K562 (cell line): ENCODE data around the gene ESPN. TPM values are rescaled to one million over a fixed set of nuclear protein-coding genes. Genes with fewer than 3 reads are reported as not detected.

ENCODE experiments used
- CXXC5 ChIP-seq: fragments of 250-450 bp; sonication (Bioruptor Pico); IDR thresholded peaks from 2 replicates; pipeline ENCODE4 v1.8.0; 2022; ENCODE audit warnings: inconsistent platforms, mild to moderate bottlenecking, moderate library complexity
- FOXM1 ChIP-seq, 2 experiments: fragments of 450-650 bp in 1 of 2; sonication (generic) in 1 of 2; formaldehyde crosslinking in 1 of 2; IDR thresholded peaks; 2 replicates each; pipeline versions ENCODE4 v1.6.1 to v1.9.0; 2017 to 2022; ENCODE audit warnings: low read depth in 2 of 2, mild to moderate bottlenecking in 2 of 2, missing genetic modification reagents in 1 of 2, moderate library complexity in 1 of 2
- MAFG ChIP-seq: fragments of 450-650 bp; conservative IDR thresholded peaks from 2 replicates; pipeline ENCODE4 v1.6.1; 2016; ENCODE audit warnings: missing genetic modification characterization, missing compliant biosample characterization
- MAZ ChIP-seq, 2 experiments: fragments of 450-650 bp in 1 of 2; sonication (generic) in 1 of 2; formaldehyde crosslinking; IDR thresholded peaks in 1 of 2; conservative IDR thresholded peaks in 1 of 2; 2 replicates each; pipeline versions ENCODE4 v1.4.0 to v1.5.0; 2020; ENCODE audit warnings: mild to moderate bottlenecking in 1 of 2, missing genetic modification reagents in 1 of 2
- NCOA1 ChIP-seq: fragments of 450-650 bp; IDR thresholded peaks from 2 replicates; pipeline ENCODE4 v1.6.1; 2016; ENCODE audit warnings: low read depth
- PCBP1 ChIP-seq: fragments of 200-400 bp; formaldehyde crosslinking; IDR thresholded peaks from 2 replicates; pipeline ENCODE4 v1.6.1; 2018; ENCODE audit warnings: mild to moderate bottlenecking, low read depth, low read length; ENCODE audit not compliant: poor library complexity, severe bottlenecking
- POLR3G ChIP-seq: IDR thresholded peaks from 2 replicates; pipeline ENCODE4 v1.6.1; 2011; ENCODE audit not compliant: insufficient read length, insufficient replicate concordance; ENCODE audit errors: extremely low read depth
- ZBTB7A ChIP-seq: IDR thresholded peaks from 2 replicates; pipeline ENCODE4 v1.6.1; 2011; ENCODE audit warnings: low read depth, mild to moderate bottlenecking, low read length, moderate library complexity, borderline replicate concordance; ENCODE audit not compliant: control insufficient read depth
- ZFX ChIP-seq: sonication (generic); formaldehyde crosslinking; IDR thresholded peaks from 2 replicates; pipeline ENCODE4 v1.8.0; 2022; ENCODE audit warnings: mild to moderate bottlenecking, missing genetic modification reagents, moderate library complexity
- polyA plus RNA-seq, 8 experiments: library from polyadenylated mRNA; depleted of rRNA in 4 of 8; stranded (reverse) in 5 of 8; unstranded in 3 of 8; fragments of >200 nt; fragmentation: Nextera tagmentation in 2 of 8; fragmentation: Illumina TruSeq in 1 of 8; extraction: Ambion mirVana in 2 of 8; extraction: Trizol in 1 of 8; gene quantifications; 2 replicates each; pipeline versions ENCODE4 v1.2.1 to v1.2.3, GENCODE V29; 2011 to 2014; ENCODE audit warnings: inconsistent platforms in 1 of 8, missing spikeins in 1 of 8
- total RNA-seq, 7 experiments: library from RNA; depleted of rRNA in 6 of 7; stranded (reverse); fragments of >200 nt in 6 of 7; fragmentation: Illumina TruSeq in 2 of 7; extraction: Trizol in 2 of 7; gene quantifications; 2 replicates each; pipeline versions ENCODE4 v1.2.1 to v1.2.3, GENCODE V29; 2011 to 2021; ENCODE audit warnings: low replicate concordance in 1 of 7
- TF ChIP-seq, protein P1 (sequence below), 3 experiments: fragments of 200-800 bp in 1 of 3; fragments of 250-450 bp in 1 of 3; fragments of 450-650 bp in 1 of 3; sonication (Bioruptor Pico) in 1 of 3; sonication (Bioruptor generic) in 1 of 3; formaldehyde crosslinking in 1 of 3; IDR thresholded peaks; 2 replicates each; pipeline versions ENCODE4 v1.6.1 to v1.8.0; 2016 to 2022; ENCODE audit warnings: mild to moderate bottlenecking in 2 of 3, missing genetic modification characterization in 2 of 3, missing compliant biosample characterization in 1 of 3, moderate library complexity in 1 of 3
- TF ChIP-seq, protein P2 (sequence below): sonication (generic); formaldehyde crosslinking; IDR thresholded peaks from 2 replicates; pipeline ENCODE4 v1.8.1; 2023; ENCODE audit warnings: mild to moderate bottlenecking, missing genetic modification reagents
- TF ChIP-seq, protein P3 (sequence below): fragments of 250-450 bp; sonication (Bioruptor Pico); IDR thresholded peaks from 2 replicates; pipeline ENCODE4 v1.4.0; 2020
- TF ChIP-seq, protein P4 (sequence below): sonication (generic); formaldehyde crosslinking; IDR thresholded peaks from 2 replicates; pipeline ENCODE4 v1.8.0; 2022; ENCODE audit warnings: mild to moderate bottlenecking, missing genetic modification reagents

ESPN gene
- total and polyA plus RNA-seq, 9 of the 15 experiments (the other 6 are each of a cell fraction or from before 2014, with no cell fraction given) = 0.07 to 1.2 (median 0.45) TPM; not detected in 3

DNA sequence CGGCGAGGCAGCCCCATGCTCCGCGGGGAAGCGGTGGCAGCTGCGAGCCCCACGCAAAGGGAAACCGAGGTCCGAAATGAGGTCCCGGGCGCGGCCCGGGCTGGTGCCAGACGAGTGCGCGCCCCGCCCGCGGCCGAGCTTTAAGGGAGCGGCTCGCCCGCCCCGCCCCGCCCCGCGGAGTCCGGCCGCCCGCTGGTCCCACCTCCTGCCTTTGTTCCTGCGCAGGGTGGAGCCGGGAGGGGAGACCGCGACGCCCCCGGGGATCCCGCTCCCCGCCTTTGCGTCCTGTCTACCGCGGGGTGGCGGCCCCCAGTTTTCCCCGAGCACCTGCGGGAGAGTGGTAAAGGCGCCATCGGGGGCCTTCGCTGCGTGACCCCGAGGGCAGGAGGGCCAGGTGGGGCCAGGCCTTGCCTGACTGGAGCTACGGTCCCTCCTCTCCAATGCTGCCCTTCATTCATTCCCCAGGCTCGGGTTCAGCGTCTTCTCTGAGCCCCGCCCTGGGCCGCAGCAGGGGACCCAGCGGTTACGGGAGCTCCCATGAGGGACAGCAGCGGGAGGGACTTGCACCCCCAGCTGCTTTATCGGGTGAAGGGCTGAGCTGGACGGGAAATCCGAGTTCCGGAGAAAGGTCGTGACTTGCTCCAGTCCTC, 4.6 kb upstream of the ESPN start, which contains the start of gene HES2 (continued):
- TF ChIP-seq, protein P1, sequence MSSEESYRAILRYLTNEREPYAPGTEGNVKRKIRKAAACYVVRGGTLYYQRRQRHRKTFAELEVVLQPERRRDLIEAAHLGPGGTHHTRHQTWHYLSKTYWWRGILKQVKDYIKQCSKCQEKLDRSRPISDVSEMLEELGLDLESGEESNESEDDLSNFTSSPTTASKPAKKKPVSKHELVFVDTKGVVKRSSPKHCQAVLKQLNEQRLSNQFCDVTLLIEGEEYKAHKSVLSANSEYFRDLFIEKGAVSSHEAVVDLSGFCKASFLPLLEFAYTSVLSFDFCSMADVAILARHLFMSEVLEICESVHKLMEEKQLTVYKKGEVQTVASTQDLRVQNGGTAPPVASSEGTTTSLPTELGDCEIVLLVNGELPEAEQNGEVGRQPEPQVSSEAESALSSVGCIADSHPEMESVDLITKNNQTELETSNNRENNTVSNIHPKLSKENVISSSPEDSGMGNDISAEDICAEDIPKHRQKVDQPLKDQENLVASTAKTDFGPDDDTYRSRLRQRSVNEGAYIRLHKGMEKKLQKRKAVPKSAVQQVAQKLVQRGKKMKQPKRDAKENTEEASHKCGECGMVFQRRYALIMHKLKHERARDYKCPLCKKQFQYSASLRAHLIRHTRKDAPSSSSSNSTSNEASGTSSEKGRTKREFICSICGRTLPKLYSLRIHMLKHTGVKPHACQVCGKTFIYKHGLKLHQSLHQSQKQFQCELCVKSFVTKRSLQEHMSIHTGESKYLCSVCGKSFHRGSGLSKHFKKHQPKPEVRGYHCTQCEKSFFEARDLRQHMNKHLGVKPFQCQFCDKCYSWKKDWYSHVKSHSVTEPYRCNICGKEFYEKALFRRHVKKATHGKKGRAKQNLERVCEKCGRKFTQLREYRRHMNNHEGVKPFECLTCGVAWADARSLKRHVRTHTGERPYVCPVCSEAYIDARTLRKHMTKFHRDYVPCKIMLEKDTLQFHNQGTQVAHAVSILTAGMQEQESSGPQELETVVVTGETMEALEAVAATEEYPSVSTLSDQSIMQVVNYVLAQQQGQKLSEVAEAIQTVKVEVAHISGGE (CRISPR knock-in tag; IDR thresholded peaks at IDR 0.05) = no peak
- TF ChIP-seq ZFX (CRISPR knock-in tag) = peak; percentile 59
- no peak for TF ChIP-seq POLR3G
- TF ChIP-seq, protein P2, sequence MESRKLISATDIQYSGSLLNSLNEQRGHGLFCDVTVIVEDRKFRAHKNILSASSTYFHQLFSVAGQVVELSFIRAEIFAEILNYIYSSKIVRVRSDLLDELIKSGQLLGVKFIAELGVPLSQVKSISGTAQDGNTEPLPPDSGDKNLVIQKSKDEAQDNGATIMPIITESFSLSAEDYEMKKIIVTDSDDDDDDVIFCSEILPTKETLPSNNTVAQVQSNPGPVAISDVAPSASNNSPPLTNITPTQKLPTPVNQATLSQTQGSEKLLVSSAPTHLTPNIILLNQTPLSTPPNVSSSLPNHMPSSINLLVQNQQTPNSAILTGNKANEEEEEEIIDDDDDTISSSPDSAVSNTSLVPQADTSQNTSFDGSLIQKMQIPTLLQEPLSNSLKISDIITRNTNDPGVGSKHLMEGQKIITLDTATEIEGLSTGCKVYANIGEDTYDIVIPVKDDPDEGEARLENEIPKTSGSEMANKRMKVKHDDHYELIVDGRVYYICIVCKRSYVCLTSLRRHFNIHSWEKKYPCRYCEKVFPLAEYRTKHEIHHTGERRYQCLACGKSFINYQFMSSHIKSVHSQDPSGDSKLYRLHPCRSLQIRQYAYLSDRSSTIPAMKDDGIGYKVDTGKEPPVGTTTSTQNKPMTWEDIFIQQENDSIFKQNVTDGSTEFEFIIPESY (CRISPR knock-in tag) = 0 out of 2 replicates have a peak, but pooled peaks have one; percentile 12
- 0 out of 2 replicates have a peak, but pooled peaks have one; percentile 8 for TF ChIP-seq CXXC5 (CRISPR knock-in tag)
- TF ChIP-seq, protein P3, sequence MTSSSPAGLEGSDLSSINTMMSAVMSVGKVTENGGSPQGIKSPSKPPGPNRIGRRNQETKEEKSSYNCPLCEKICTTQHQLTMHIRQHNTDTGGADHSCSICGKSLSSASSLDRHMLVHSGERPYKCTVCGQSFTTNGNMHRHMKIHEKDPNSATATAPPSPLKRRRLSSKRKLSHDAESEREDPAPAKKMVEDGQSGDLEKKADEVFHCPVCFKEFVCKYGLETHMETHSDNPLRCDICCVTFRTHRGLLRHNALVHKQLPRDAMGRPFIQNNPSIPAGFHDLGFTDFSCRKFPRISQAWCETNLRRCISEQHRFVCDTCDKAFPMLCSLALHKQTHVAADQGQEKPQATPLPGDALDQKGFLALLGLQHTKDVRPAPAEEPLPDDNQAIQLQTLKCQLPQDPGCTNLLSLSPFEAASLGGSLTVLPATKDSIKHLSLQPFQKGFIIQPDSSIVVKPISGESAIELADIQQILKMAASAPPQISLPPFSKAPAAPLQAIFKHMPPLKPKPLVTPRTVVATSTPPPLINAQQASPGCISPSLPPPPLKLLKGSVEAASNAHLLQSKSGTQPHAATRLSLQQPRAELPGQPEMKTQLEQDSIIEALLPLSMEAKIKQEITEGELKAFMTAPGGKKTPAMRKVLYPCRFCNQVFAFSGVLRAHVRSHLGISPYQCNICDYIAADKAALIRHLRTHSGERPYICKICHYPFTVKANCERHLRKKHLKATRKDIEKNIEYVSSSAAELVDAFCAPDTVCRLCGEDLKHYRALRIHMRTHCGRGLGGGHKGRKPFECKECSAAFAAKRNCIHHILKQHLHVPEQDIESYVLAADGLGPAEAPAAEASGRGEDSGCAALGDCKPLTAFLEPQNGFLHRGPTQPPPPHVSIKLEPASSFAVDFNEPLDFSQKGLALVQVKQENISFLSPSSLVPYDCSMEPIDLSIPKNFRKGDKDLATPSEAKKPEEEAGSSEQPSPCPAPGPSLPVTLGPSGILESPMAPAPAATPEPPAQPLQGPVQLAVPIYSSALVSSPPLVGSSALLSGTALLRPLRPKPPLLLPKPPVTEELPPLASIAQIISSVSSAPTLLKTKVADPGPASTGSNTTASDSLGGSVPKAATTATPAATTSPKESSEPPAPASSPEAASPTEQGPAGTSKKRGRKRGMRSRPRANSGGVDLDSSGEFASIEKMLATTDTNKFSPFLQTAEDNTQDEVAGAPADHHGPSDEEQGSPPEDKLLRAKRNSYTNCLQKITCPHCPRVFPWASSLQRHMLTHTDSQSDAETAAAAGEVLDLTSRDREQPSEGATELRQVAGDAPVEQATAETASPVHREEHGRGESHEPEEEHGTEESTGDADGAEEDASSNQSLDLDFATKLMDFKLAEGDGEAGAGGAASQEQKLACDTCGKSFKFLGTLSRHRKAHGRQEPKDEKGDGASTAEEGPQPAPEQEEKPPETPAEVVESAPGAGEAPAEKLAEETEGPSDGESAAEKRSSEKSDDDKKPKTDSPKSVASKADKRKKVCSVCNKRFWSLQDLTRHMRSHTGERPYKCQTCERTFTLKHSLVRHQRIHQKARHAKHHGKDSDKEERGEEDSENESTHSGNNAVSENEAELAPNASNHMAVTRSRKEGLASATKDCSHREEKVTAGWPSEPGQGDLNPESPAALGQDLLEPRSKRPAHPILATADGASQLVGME (CRISPR knock-in tag) = no peak
- TF ChIP-seq MAZ (CRISPR knock-in tag; conservative IDR thresholded peaks at IDR 0.05 in 1 of 2, IDR thresholded peaks at IDR 0.05 in 1 of 2) = 0 out of 4 replicates have a peak, but pooled peaks of 1 of the 2 experiments have one; percentile 15
- TF ChIP-seq PCBP1 = peak; percentile 35
- TF ChIP-seq ZBTB7A = peak; percentile 39; the same call in 1 of the 2 replicates
- no peak for TF ChIP-seq FOXM1 (IDR thresholded peaks at IDR 0.05; ENCODE audit: low read depth)
- 0 out of 2 replicates have a peak, but pooled peaks have one; percentile 29 for TF ChIP-seq FOXM1 (CRISPR knock-in tag; IDR thresholded peaks at IDR 0.05; ENCODE audit: low read depth)
- TF ChIP-seq, protein P4, sequence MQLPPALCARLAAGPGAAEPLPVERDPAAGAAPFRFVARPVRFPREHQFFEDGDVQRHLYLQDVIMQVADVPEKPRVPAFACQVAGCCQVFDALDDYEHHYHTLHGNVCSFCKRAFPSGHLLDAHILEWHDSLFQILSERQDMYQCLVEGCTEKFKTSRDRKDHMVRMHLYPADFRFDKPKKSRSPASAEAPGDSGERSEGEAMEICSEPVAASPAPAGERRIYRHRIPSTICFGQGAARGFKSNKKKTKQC (CRISPR knock-in tag) = 0 out of 2 replicates have a peak, but pooled peaks have one; percentile 39
- no peak for TF ChIP-seq NCOA1
- no peak for TF ChIP-seq MAFG (tag)
